Fibroblast of lung (primary cell): ENCODE measurements around the gene MRPS9.

Experiments used
- CTCF ChIP-seq, 2 donors: IDR thresholded peaks in 1 of 2; conservative IDR thresholded peaks in 1 of 2; 1 replicate in 1 of 2; 2 replicates in 1 of 2; pipeline ENCODE4 v1.5.1; 2011 to 2012; ENCODE audit warnings: low read length in 2 of 2, control low read depth in 1 of 2, inconsistent platforms in 1 of 2, low read depth in 1 of 2, mild to moderate bottlenecking in 1 of 2
- EZH2 ChIP-seq: IDR thresholded peaks from 2 replicates; pipeline ENCODE4 v1.5.1; 2012; ENCODE audit warnings: low read length, control low read depth, mild to moderate bottlenecking; ENCODE audit errors: missing control alignments

GRCh38 chr2:105117565-105117964, 79.7 kb downstream of the MRPS9 start:
- TF ChIP-seq CTCF (conservative IDR thresholded peaks at IDR 0.05 in 1 of 2, IDR thresholded peaks at IDR 0.05 in 1 of 2; ENCODE audit: low read depth in 1 of 2, low read length in 2 of 2), result no peak
- no peak for TF ChIP-seq EZH2
